Mononuclear cell (primary cell): ENCODE measurements around the gene TMEM26. TPM values are rescaled to one million over a fixed set of nuclear protein-coding genes. Genes with fewer than 3 reads are reported as not detected.
"Not testable (repeated sequence)": the region's sequence is repeated elsewhere in the genome, so short reads cannot be mapped to it uniquely, and the experiment has no call there.

Experiments
- H3K27me3 ChIP-seq: 2 replicates; pipeline ENCODE4 v1.6.0; 2011; ENCODE audit warnings: low read length, control low read depth; ENCODE audit not compliant: insufficient read depth
- H3K4me1 ChIP-seq: 2 replicates; pipeline ENCODE4 v1.5.1; 2011; ENCODE audit warnings: mild to moderate bottlenecking, low read length, control low read depth; ENCODE audit not compliant: insufficient read depth
- H3K4me3 ChIP-seq: 2 replicates; pipeline ENCODE4 v1.5.1; 2011; ENCODE audit warnings: mild to moderate bottlenecking, low read length, moderate library complexity
- H3K9me3 ChIP-seq: 2 replicates; pipeline ENCODE4 v1.5.1; 2011; ENCODE audit warnings: low read depth, mild to moderate bottlenecking, control low read depth, low read length
- total RNA-seq: library from RNA; depleted of rRNA; stranded (reverse); fragments of >200 nt; gene quantifications from one replicate; pipeline ENCODE4 v1.2.3, GENCODE V29; 2012

Gene TMEM26
- total RNA-seq, 1 donor: not detected

GRCh38 chr10:61397175-61397986 is 55.8 kb downstream of the TMEM26 start:
- no peaks in the 10 kb centered on the region for H3K9me3 ChIP-seq
- no peaks in the 10 kb centered on the region for H3K27me3 ChIP-seq
- H3K4me3 ChIP-seq: no peak overlapping the region
- H3K4me1 ChIP-seq: peaks cover 12% of the 10 kb centered on the region

GRCh38 chr10:61391281-61391680 is 61.9 kb downstream of the TMEM26 start:
- no peaks in the 10 kb centered on the region for H3K9me3 ChIP-seq
- H3K27me3 ChIP-seq: no peaks in the 10 kb centered on the region
- no peak overlapping the region for H3K4me3 ChIP-seq
- H3K4me1 ChIP-seq: peaks cover 27% of the 10 kb centered on the region

GRCh38 chr10:61390851-61391250 is 62.3 kb downstream of the TMEM26 start:
- no peaks in the 10 kb centered on the region for H3K9me3 ChIP-seq
- no peak overlapping the region for H3K4me3 ChIP-seq
- peaks cover 29% of the 10 kb centered on the region for H3K4me1 ChIP-seq
- no peaks in the 10 kb centered on the region for H3K27me3 ChIP-seq

GRCh38 chr10:61389887-61390286 is 63.3 kb downstream of the TMEM26 start:
- peaks cover 33% of the 10 kb centered on the region for H3K4me1 ChIP-seq
- no peaks in the 10 kb centered on the region for H3K9me3 ChIP-seq
- H3K4me3 ChIP-seq: no peak overlapping the region
- H3K27me3 ChIP-seq: no peaks in the 10 kb centered on the region

- peaks cover 33% of the 10 kb centered on the region for H3K4me1 ChIP-seq
- not testable (repeated sequence) for H3K4me3 ChIP-seq, H3K9me3 ChIP-seq, H3K27me3 ChIP-seq
These were observed 64.2 kb downstream of the TMEM26 start for GRCh38 chr10:61388986-61389385.

- no peak overlapping the region for H3K4me3 ChIP-seq
These were observed 67.8 kb downstream of the TMEM26 start for GRCh38 chr10:61385231-61386001.

GRCh38 chr10:61381153-61381552 is 72.0 kb downstream of the TMEM26 start:
- not testable (repeated sequence) for H3K27me3 ChIP-seq, H3K4me3 ChIP-seq, H3K4me1 ChIP-seq, H3K9me3 ChIP-seq

More at GRCh38 chr10:61385231-61386001, 67.8 kb downstream of the TMEM26 start:
- Histone ChIP-seq H3K27me3 (no peaks in the 10 kb centered on the region), H3K4me1 (peaks cover 23% of the 10 kb centered on the region), H3K9me3 (no peaks in the 10 kb centered on the region)

- Histone ChIP-seq H3K4me3 (no peak overlapping the region), H3K9me3 (no peaks in the 10 kb centered on the region), H3K27me3 (no peaks in the 10 kb centered on the region), H3K4me1 (no peaks in the 10 kb centered on the region)
These were observed 74.3 kb downstream of the TMEM26 start for GRCh38 chr10:61378865-61379264.

- no peaks in the 10 kb centered on the region for H3K9me3 ChIP-seq
- H3K27me3 ChIP-seq: no peaks in the 10 kb centered on the region
- no peaks in the 10 kb centered on the region for H3K4me1 ChIP-seq
- H3K4me3 ChIP-seq: no peak overlapping the region
These were observed 76.2 kb downstream of the TMEM26 start for GRCh38 chr10:61376908-61377368.

- Histone ChIP-seq H3K4me3 (no peak overlapping the region), H3K9me3 (no peaks in the 10 kb centered on the region), H3K27me3 (no peaks in the 10 kb centered on the region), H3K4me1 (no peaks in the 10 kb centered on the region)
These were observed 76.8 kb downstream of the TMEM26 start for GRCh38 chr10:61376377-61376776.

- no peaks in the 10 kb centered on the region for H3K4me1 ChIP-seq
- H3K4me3 ChIP-seq: no peak overlapping the region
- no peaks in the 10 kb centered on the region for H3K27me3 ChIP-seq
- H3K9me3 ChIP-seq: no peaks in the 10 kb centered on the region
These were observed 86.8 kb downstream of the TMEM26 start for GRCh38 chr10:61366365-61366764.

- H3K4me1 ChIP-seq: no peaks in the 10 kb centered on the region
- no peaks in the 10 kb centered on the region for H3K9me3 ChIP-seq
- no peaks in the 10 kb centered on the region for H3K27me3 ChIP-seq
- no peak overlapping the region for H3K4me3 ChIP-seq
These were observed 88.6 kb downstream of the TMEM26 start for GRCh38 chr10:61364619-61365018.

GRCh38 chr10:61363006-61363405 is 90.2 kb downstream of the TMEM26 start:
- H3K4me1 ChIP-seq: no peaks in the 10 kb centered on the region
- no peaks in the 10 kb centered on the region for H3K27me3 ChIP-seq
- no peak overlapping the region for H3K4me3 ChIP-seq
- no peaks in the 10 kb centered on the region for H3K9me3 ChIP-seq

- Histone ChIP-seq H3K4me3 (no peak overlapping the region), H3K4me1 (no peaks in the 10 kb centered on the region), H3K9me3 (no peaks in the 10 kb centered on the region), H3K27me3 (no peaks in the 10 kb centered on the region)
These were observed 93.7 kb downstream of the TMEM26 start for GRCh38 chr10:61359452-61359851.

- Histone ChIP-seq H3K27me3 (no peaks in the 10 kb centered on the region), H3K9me3 (no peaks in the 10 kb centered on the region), H3K4me3 (no peak overlapping the region), H3K4me1 (no peaks in the 10 kb centered on the region)
These were observed 95.5 kb downstream of the TMEM26 start for GRCh38 chr10:61357687-61358086.
